HTERT RPE-1 (cell line): ENCODE data around the gene UGDH.

Experiments used
- in situ Hi-C: fragments of 300-500 bp; cut with MboI; formaldehyde crosslinking; loops from 4 replicates; pipeline ENCODE4 v1.14.3; 2020; ENCODE audit warnings: low sequenced_read_pairs

UGDH gene

DNA sequence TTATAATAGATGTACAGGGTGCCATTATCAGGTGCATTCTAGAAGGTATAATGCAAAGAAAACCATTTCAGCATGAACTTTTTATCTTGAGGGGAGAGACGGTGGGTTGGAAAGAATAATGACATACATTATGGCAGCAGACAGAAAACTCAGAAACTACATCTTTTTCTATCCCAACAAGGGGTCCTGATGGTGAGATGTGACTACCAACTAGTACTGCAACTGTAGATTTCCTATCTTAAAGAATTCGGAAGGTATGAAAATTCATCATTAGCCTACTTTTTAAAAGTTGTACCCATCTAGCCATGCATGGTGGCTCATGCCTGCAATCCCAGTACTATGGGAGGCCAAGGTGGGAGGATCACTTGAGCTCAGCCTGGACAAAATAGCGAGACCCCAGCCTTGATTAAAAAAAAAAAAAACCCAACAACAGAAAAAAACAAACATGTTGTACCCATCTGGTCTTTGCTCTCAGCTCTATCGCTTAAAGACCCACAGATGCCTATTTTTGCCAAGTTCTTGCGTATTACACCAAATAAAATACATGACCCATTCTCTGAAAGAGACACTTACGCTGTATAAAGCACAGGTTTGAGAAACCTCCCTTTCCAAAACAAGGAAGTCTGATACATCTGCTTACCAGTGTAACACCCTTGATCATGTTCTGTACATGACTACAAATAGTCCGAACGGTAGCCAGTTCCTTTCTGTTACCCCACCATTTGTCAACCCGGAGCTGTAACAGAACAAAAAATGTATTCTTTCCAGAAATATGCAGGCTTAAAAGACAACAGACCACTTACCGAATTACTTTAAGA lies 70.1 kb downstream of the UGDH start:
- in situ Hi-C loops, result no loop called here

GRCh38 chr4:39455486-39455885 lies 71.8 kb downstream of the UGDH start:
- in situ Hi-C loops, result no loop called here

DNA sequence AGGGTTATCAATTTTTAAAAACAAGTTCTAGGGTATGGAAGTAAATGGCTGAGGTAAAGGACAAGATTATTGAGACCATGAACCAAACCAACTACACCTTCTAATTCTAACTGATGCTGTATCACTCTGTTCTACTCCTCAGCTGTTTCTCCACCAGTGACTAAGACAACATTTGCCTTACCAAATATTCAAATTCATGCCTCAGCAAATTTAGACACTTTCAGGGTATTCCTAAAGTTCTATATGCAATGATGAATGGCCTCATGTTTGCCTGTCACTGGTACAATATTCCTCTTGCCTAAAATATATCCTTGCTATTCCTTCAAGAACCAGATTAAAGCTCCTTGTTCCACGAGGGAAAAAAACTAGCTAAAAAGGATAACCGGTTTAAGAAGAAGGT lies 73.5 kb downstream of the UGDH start:
- in situ Hi-C loops, result no loop called here

DNA sequence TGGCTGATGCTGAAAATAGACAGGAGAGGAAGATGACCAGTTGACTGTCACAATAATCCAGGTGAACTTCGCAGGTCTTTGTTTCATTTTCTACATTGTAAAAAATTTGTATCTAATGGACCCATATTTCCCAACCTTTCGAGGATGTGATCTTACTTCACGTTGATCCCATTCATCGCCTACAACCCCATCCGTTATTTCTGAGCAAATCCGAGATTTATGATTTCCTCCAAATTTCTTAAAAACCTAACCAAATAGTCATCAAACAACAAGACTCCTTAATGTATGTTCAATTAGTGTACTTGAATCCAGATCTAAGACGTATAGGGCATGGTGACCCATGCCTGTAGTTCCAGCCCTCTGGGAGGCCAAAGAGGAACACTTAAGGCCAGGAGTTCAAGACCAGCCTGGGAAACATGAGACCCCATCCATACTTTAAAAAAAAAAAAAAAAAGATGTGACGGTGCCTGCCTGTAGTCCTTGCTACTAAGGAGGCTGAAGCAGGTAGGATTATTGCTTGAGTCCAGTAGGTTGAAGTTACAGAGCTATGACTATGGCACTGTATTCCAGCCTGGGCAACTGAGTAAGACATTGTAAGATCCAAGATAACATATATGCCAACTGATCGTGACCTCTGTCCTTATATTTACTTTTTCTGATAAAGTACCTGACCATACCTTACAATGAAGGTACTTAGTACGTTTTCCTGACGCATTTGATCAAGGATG lies 74.2 kb downstream of the UGDH start:
- in situ Hi-C loops, result no loop called here

- in situ Hi-C loops, result no loop called here
Measured at GRCh38 chr4:39452153-39452859, 74.9 kb downstream of the UGDH start.

DNA sequence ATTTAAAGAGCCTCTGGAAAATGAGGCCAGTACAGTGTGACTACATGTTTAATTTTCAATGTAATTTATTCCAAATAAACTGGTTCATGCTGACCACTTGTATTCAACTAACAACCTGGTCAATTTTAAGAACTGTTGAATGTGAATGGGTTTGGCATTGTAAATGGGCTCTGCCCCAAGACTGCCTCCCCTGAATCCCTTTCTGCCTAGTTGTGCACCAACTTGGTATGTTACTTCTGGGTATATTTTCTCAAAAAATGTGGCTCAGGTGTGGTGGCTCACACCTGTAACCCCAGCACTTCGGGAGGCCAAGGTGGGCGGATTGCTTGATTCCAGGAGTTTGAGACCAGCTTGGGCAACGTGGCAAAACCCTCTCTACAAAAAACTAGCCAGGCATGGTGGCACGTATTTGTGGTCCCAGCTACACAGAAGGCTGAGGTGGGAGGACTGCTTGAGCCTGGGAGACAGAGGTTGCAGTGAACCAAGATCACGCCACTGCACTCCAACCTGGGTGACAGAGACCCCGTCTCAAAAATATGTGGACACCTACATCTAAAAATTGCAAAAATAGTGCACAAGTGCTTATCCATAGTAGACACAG lies 75.7 kb downstream of the UGDH start:
- in situ Hi-C loops, result no loop called here

- in situ Hi-C loops, result no loop called here
Measured at GRCh38 chr4:39450618-39451017, 76.6 kb downstream of the UGDH start.
